K562 (cell line): Measurements from ENCODE around the gene GNPTAB. TPM values are rescaled to one million over a fixed set of nuclear protein-coding genes. Genes with fewer than 3 reads are reported as not detected.

ENCODE experiments used
- ERF ChIP-seq: fragments of 450-650 bp; formaldehyde crosslinking; IDR thresholded peaks from 2 replicates; pipeline ENCODE4 v1.4.0; 2020; ENCODE audit warnings: mild to moderate bottlenecking, mixed read lengths
- NR4A1 ChIP-seq, 2 experiments: fragments of 250-450 bp in 1 of 2; fragments of 450-650 bp in 1 of 2; sonication (Bioruptor Pico) in 1 of 2; IDR thresholded peaks; 2 replicates each; pipeline versions ENCODE4 v1.4.0 to v1.6.1; 2016 to 2020; ENCODE audit warnings: mild to moderate bottlenecking in 2 of 2, missing compliant biosample characterization in 1 of 2, missing genetic modification characterization in 1 of 2, moderate library complexity in 1 of 2
- PHB2 ChIP-seq: fragments of 450-650 bp; IDR thresholded peaks from 2 replicates; pipeline ENCODE4 v1.6.1; 2017; ENCODE audit warnings: low read depth
- POLR2G ChIP-seq: fragments of 200-400 bp; formaldehyde crosslinking; IDR thresholded peaks from 2 replicates; pipeline ENCODE4 v1.6.1; 2017; ENCODE audit warnings: low read depth, mild to moderate bottlenecking, antibody characterized with exemption, low read length, moderate library complexity
- YY1 ChIP-seq, 3 experiments: IDR thresholded peaks; 2 replicates each; pipeline ENCODE4 v1.6.1; 2011; ENCODE audit warnings: low read length in 2 of 3, mild to moderate bottlenecking in 2 of 3, moderate library complexity in 2 of 3, borderline replicate concordance in 1 of 3, control low read depth in 1 of 3, low read depth in 1 of 3; ENCODE audit not compliant: insufficient read depth in 3 of 3, insufficient replicate concordance in 2 of 3, control insufficient read depth in 1 of 3, insufficient read length in 1 of 3; ENCODE audit errors: extremely low read depth in 1 of 3
- ZNF347 ChIP-seq: fragments of 450-650 bp; formaldehyde crosslinking; IDR thresholded peaks from 2 replicates; pipeline ENCODE4 v1.4.0; 2020; ENCODE audit warnings: low read depth, mild to moderate bottlenecking, moderate library complexity
- polyA plus RNA-seq, 8 experiments: library from polyadenylated mRNA; depleted of rRNA in 4 of 8; stranded (reverse) in 5 of 8; unstranded in 3 of 8; fragments of >200 nt; fragmentation: Nextera tagmentation in 2 of 8; fragmentation: Illumina TruSeq in 1 of 8; extraction: Ambion mirVana in 2 of 8; extraction: Trizol in 1 of 8; gene quantifications; 2 replicates each; pipeline versions ENCODE4 v1.2.1 to v1.2.3, GENCODE V29; 2011 to 2014; ENCODE audit warnings: inconsistent platforms in 1 of 8, missing spikeins in 1 of 8
- total RNA-seq, 7 experiments: library from RNA; depleted of rRNA in 6 of 7; stranded (reverse); fragments of >200 nt in 6 of 7; fragmentation: Illumina TruSeq in 2 of 7; extraction: Trizol in 2 of 7; gene quantifications; 2 replicates each; pipeline versions ENCODE4 v1.2.1 to v1.2.3, GENCODE V29; 2011 to 2021; ENCODE audit warnings: low replicate concordance in 1 of 7
- TF ChIP-seq, protein P1 (sequence below): sonication (generic); formaldehyde crosslinking; IDR thresholded peaks from 2 replicates; pipeline ENCODE4 v1.8.0; 2022; ENCODE audit warnings: mild to moderate bottlenecking, missing genetic modification reagents, borderline replicate concordance
- TF ChIP-seq, protein P2 (sequence below): fragments of 450-650 bp; formaldehyde crosslinking; IDR thresholded peaks from 2 replicates; pipeline ENCODE4 v1.4.0; 2020; ENCODE audit warnings: mild to moderate bottlenecking
- TF ChIP-seq, protein P3 (sequence below): fragments of 250-450 bp; sonication (Bioruptor Pico); IDR thresholded peaks from 2 replicates; pipeline ENCODE4 v1.8.0; 2022; ENCODE audit warnings: moderate library complexity, mild to moderate bottlenecking, inconsistent platforms
- TF ChIP-seq, protein P4 (sequence below): fragments of 150-350 bp; IDR thresholded peaks from 2 replicates; pipeline ENCODE4 v1.6.1; 2014; ENCODE audit warnings: low read depth, mild to moderate bottlenecking, low read length, borderline replicate concordance
- TF ChIP-seq, protein P5 (sequence below), 2 experiments: IDR thresholded peaks; 2 replicates each; pipeline ENCODE4 v1.6.1; 2012; ENCODE audit warnings: improper control_type of control experiment in 2 of 2, low read depth in 2 of 2, low read length in 2 of 2, borderline replicate concordance in 1 of 2
- TF ChIP-seq, protein P6 (sequence below): IDR thresholded peaks from 2 replicates; pipeline ENCODE4 v1.6.1; 2011; ENCODE audit not compliant: insufficient read length; ENCODE audit errors: extremely low read depth

The GNPTAB gene
- total and polyA plus RNA-seq, 9 of the 15 experiments (the other 6 are each of a cell fraction or from before 2014, with no cell fraction given), result 5.9 to 23.2 (median 19.3) TPM

DNA sequence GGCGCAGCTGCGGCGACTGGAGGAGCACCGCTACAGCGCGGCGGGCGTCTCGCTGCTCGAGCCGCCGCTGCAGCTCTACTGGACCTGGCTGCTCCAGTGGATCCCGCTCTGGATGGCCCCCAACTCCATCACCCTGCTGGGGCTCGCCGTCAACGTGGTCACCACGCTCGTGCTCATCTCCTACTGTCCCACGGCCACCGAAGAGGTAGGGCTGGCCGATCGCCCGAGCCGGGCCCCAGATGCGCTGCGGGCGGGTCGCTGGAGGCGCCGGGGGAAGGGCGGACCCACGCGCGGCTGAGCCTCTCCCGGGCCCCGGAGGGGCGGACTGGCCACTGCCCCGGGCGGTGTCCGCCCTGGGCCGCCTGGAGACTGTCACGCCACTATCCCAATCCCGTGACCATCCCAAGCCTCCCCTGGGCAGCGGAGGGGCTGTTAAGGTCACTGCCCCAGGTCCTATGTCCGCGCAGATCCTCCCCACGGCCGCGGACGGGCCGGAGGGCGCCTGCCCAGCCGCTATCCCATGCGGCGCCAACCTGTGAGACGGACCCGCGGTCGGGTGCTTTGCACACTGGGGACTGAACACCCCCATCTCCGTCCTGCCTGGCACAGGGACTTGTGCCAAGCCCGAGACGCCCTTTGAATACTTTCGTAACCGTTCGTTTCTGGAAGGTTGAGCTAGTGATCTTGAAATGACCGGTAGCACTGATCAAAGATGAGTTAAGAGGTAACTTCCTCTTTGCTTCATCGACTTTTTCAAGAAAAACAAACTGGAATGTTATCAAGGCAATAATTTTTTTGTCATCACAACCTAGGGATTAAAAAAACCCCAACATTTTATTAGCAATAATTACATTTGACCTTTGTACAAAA, 132.6 kb downstream of the GNPTAB start (continued):
- TF ChIP-seq, protein P1, sequence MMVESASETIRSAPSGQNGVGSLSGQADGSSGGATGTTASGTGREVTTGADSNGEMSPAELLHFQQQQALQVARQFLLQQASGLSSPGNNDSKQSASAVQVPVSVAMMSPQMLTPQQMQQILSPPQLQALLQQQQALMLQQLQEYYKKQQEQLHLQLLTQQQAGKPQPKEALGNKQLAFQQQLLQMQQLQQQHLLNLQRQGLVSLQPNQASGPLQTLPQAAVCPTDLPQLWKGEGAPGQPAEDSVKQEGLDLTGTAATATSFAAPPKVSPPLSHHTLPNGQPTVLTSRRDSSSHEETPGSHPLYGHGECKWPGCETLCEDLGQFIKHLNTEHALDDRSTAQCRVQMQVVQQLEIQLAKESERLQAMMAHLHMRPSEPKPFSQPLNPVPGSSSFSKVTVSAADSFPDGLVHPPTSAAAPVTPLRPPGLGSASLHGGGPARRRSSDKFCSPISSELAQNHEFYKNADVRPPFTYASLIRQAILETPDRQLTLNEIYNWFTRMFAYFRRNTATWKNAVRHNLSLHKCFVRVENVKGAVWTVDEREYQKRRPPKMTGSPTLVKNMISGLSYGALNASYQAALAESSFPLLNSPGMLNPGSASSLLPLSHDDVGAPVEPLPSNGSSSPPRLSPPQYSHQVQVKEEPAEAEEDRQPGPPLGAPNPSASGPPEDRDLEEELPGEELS (CRISPR knock-in tag), result no peak
- no peak; the same call in 1 of the 2 replicates for TF ChIP-seq ERF
- TF ChIP-seq, protein P2, sequence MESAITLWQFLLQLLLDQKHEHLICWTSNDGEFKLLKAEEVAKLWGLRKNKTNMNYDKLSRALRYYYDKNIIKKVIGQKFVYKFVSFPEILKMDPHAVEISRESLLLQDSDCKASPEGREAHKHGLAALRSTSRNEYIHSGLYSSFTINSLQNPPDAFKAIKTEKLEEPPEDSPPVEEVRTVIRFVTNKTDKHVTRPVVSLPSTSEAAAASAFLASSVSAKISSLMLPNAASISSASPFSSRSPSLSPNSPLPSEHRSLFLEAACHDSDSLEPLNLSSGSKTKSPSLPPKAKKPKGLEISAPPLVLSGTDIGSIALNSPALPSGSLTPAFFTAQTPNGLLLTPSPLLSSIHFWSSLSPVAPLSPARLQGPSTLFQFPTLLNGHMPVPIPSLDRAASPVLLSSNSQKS (CRISPR knock-in tag), result no peak
- TF ChIP-seq NR4A1 (CRISPR knock-in tag; IDR thresholded peaks at IDR 0.05), result no peak
- no peak for TF ChIP-seq NR4A1 (tag; IDR thresholded peaks at IDR 0.05)
- TF ChIP-seq YY1 (IDR thresholded peaks at IDR 0.05; ENCODE audit: borderline replicate concordance in 1 of 3, control insufficient read depth in 1 of 3, extremely low read depth in 1 of 3, insufficient read depth in 3 of 3, insufficient read length in 1 of 3, insufficient replicate concordance in 2 of 3, low read depth in 1 of 3, low read length in 2 of 3), result no peak
- TF ChIP-seq, protein P3, sequence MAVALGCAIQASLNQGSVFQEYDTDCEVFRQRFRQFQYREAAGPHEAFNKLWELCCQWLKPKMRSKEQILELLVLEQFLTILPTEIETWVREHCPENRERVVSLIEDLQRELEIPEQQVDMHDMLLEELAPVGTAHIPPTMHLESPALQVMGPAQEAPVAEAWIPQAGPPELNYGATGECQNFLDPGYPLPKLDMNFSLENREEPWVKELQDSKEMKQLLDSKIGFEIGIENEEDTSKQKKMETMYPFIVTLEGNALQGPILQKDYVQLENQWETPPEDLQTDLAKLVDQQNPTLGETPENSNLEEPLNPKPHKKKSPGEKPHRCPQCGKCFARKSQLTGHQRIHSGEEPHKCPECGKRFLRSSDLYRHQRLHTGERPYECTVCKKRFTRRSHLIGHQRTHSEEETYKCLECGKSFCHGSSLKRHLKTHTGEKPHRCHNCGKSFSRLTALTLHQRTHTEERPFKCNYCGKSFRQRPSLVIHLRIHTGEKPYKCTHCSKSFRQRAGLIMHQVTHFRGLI (CRISPR knock-in tag), result no peak
- TF ChIP-seq POLR2G, result peak; percentile 74
- TF ChIP-seq, protein P4, sequence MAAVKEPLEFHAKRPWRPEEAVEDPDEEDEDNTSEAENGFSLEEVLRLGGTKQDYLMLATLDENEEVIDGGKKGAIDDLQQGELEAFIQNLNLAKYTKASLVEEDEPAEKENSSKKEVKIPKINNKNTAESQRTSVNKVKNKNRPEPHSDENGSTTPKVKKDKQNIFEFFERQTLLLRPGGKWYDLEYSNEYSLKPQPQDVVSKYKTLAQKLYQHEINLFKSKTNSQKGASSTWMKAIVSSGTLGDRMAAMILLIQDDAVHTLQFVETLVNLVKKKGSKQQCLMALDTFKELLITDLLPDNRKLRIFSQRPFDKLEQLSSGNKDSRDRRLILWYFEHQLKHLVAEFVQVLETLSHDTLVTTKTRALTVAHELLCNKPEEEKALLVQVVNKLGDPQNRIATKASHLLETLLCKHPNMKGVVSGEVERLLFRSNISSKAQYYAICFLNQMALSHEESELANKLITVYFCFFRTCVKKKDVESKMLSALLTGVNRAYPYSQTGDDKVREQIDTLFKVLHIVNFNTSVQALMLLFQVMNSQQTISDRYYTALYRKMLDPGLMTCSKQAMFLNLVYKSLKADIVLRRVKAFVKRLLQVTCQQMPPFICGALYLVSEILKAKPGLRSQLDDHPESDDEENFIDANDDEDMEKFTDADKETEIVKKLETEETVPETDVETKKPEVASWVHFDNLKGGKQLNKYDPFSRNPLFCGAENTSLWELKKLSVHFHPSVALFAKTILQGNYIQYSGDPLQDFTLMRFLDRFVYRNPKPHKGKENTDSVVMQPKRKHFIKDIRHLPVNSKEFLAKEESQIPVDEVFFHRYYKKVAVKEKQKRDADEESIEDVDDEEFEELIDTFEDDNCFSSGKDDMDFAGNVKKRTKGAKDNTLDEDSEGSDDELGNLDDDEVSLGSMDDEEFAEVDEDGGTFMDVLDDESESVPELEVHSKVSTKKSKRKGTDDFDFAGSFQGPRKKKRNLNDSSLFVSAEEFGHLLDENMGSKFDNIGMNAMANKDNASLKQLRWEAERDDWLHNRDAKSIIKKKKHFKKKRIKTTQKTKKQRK, result no peak
- TF ChIP-seq, protein P5, sequence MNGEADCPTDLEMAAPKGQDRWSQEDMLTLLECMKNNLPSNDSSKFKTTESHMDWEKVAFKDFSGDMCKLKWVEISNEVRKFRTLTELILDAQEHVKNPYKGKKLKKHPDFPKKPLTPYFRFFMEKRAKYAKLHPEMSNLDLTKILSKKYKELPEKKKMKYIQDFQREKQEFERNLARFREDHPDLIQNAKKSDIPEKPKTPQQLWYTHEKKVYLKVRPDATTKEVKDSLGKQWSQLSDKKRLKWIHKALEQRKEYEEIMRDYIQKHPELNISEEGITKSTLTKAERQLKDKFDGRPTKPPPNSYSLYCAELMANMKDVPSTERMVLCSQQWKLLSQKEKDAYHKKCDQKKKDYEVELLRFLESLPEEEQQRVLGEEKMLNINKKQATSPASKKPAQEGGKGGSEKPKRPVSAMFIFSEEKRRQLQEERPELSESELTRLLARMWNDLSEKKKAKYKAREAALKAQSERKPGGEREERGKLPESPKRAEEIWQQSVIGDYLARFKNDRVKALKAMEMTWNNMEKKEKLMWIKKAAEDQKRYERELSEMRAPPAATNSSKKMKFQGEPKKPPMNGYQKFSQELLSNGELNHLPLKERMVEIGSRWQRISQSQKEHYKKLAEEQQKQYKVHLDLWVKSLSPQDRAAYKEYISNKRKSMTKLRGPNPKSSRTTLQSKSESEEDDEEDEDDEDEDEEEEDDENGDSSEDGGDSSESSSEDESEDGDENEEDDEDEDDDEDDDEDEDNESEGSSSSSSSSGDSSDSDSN (IDR thresholded peaks at IDR 0.05; ENCODE audit: borderline replicate concordance in 1 of 2, low read depth in 2 of 2, low read length in 2 of 2), result peak; percentile 59 to 87; a peak in 1 of 4 replicates
- TF ChIP-seq, protein P6, sequence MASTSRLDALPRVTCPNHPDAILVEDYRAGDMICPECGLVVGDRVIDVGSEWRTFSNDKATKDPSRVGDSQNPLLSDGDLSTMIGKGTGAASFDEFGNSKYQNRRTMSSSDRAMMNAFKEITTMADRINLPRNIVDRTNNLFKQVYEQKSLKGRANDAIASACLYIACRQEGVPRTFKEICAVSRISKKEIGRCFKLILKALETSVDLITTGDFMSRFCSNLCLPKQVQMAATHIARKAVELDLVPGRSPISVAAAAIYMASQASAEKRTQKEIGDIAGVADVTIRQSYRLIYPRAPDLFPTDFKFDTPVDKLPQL, result no peak
- TF ChIP-seq ZNF347 (CRISPR knock-in tag), result no peak
- TF ChIP-seq PHB2, result no peak
